Epithelial cell of proximal tubule (primary cell): ENCODE results near the gene CPNE8. TPM values are rescaled to one million over a fixed set of nuclear protein-coding genes. Genes with fewer than 3 reads are reported as not detected.

ENCODE experiments used
- DNase-seq: peaks from one replicate; pipeline ENCODE4 v3.0.0-alpha.2; 2011; ENCODE audit warnings: low read depth
- H3K4me3 ChIP-seq: 2 replicates; pipeline ENCODE4 v1.5.1; 2011; ENCODE audit warnings: low read depth, mild to moderate bottlenecking, low read length
- CTCF ChIP-seq: conservative IDR thresholded peaks from 2 replicates; pipeline ENCODE4 v1.5.1; 2012; ENCODE audit warnings: low read depth, mild to moderate bottlenecking, low read length
- total RNA-seq: library from RNA; depleted of rRNA; stranded (reverse); fragments of >200 nt; gene quantifications from 2 replicates; pipeline ENCODE4 v1.2.3, GENCODE V29; 2015

The CPNE8 gene
- total RNA-seq, 1 donor from 2014 or later: 7.1 TPM

- H3K4me3 ChIP-seq: no peak overlapping the region
- no peak for DNase-seq
- no peak for TF ChIP-seq CTCF
Observed at GRCh38 chr12:38831715-38832114, 73.7 kb downstream of the CPNE8 start.

GRCh38 chr12:38825006-38825405, 80.4 kb downstream of the CPNE8 start:
- no peak overlapping the region for H3K4me3 ChIP-seq
- DNase-seq: no peak
- no peak for TF ChIP-seq CTCF

- no peak for DNase-seq
- TF ChIP-seq CTCF: no peak
- H3K4me3 ChIP-seq: no peak overlapping the region
Observed at GRCh38 chr12:38823738-38824137, 81.7 kb downstream of the CPNE8 start.

GRCh38 chr12:38823314-38823713, 82.1 kb downstream of the CPNE8 start:
- no peak for TF ChIP-seq CTCF
- DNase-seq: no peak
- H3K4me3 ChIP-seq: no peak overlapping the region

- DNase-seq: no peak
Observed at GRCh38 chr12:38817942-38818341, 87.4 kb downstream of the CPNE8 start.

GRCh38 chr12:38813923-38814322, 91.5 kb downstream of the CPNE8 start:
- no peak for TF ChIP-seq CTCF
- no peak for DNase-seq
- H3K4me3 ChIP-seq: no peak overlapping the region

More at GRCh38 chr12:38817942-38818341, 87.4 kb downstream of the CPNE8 start:
- H3K4me3 ChIP-seq: no peak overlapping the region
- TF ChIP-seq CTCF: no peak

GRCh38 chr12:38811814-38812356, 93.5 kb downstream of the CPNE8 start:
- no peak for TF ChIP-seq CTCF
- no peak for DNase-seq
- no peak overlapping the region for H3K4me3 ChIP-seq
